ENCODE results near the gene SKA2.

- TF ChIP-seq TAF1 (IDR thresholded peaks at IDR 0.05; ENCODE audit: low read depth) (no peak), REST (IDR thresholded peaks at IDR 0.05; ENCODE audit: low read depth) (no peak), EGR1 (IDR thresholded peaks at IDR 0.05) (no peak), FOXM1 (IDR thresholded peaks at IDR 0.05; ENCODE audit: borderline replicate concordance, low read depth) (no peak), ZBTB7A (IDR thresholded peaks at IDR 0.05; ENCODE audit: low read depth) (no peak), RAD21 (IDR thresholded peaks at IDR 0.05; ENCODE audit: low read depth) (no peak), EP300 (IDR thresholded peaks at IDR 0.05; ENCODE audit: borderline replicate concordance) (no peak), USF1 (IDR thresholded peaks at IDR 0.05) (no peak)
Measured at GRCh38 chr17:59202320-59202719, 47.3 kb upstream of the SKA2 start.
